ENCODE measurements around the gene KRTAP6-3.

DNA sequence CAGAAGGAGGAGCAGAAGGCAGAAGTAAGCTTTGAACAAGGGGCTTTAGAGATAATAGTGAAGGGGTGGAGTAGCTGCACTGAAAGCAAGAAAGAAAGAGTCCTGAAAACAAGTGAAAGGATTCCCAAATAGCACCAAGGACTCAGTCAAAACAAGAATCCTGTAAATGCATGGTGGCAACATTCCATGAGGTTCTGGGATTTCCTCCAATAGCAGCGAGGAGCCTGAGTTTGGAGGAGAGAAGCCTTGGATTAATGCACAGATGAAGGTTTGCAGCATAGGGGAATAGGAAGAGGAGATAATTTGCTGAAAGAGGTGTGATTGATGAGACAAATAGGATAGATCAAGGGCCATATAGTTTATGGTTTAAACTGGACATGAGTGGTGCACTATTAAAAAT is 12.9 kb upstream of the KRTAP6-3 start:
- TF ChIP-seq, protein P1, sequence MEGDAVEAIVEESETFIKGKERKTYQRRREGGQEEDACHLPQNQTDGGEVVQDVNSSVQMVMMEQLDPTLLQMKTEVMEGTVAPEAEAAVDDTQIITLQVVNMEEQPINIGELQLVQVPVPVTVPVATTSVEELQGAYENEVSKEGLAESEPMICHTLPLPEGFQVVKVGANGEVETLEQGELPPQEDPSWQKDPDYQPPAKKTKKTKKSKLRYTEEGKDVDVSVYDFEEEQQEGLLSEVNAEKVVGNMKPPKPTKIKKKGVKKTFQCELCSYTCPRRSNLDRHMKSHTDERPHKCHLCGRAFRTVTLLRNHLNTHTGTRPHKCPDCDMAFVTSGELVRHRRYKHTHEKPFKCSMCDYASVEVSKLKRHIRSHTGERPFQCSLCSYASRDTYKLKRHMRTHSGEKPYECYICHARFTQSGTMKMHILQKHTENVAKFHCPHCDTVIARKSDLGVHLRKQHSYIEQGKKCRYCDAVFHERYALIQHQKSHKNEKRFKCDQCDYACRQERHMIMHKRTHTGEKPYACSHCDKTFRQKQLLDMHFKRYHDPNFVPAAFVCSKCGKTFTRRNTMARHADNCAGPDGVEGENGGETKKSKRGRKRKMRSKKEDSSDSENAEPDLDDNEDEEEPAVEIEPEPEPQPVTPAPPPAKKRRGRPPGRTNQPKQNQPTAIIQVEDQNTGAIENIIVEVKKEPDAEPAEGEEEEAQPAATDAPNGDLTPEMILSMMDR (conservative IDR thresholded peaks at IDR 0.05; ENCODE audit: low read length), result no peak
- no peak for TF ChIP-seq EZH2phosphoT487 (IDR thresholded peaks at IDR 0.05; ENCODE audit: borderline replicate concordance)

Measured in Loucy (cell line).